Cardiac muscle cell (in vitro differentiated cells and primary cell): ENCODE results near the gene CCDC186. TPM values are rescaled to one million over a fixed set of nuclear protein-coding genes. Genes with fewer than 3 reads are reported as not detected.

ENCODE experiments used
- DNase-seq, 2 donors: peaks; one replicate each; pipeline versions ENCODE4 v3.0.0 to v3.0.0-alpha.2; 2010 to 2017; ENCODE audit warnings: low read depth in 1 of 2, low spot score in 1 of 2
- H3K27ac ChIP-seq: fragments of 200-600 bp; sonication (generic); 2 replicates; pipeline ENCODE4 v1.5.1; 2016
- H3K27me3 ChIP-seq: fragments of 200-600 bp; sonication (generic); 2 replicates; pipeline ENCODE4 v1.6.0; 2016; ENCODE audit warnings: control low read depth
- H3K36me3 ChIP-seq: fragments of 200-600 bp; sonication (generic); 2 replicates; pipeline ENCODE4 v1.5.1; 2016; ENCODE audit warnings: control low read depth
- H3K4me1 ChIP-seq: fragments of 200-600 bp; sonication (generic); 2 replicates; pipeline ENCODE4 v1.8.1; 2017; ENCODE audit warnings: low read depth, mild to moderate bottlenecking, mixed run types
- H3K4me3 ChIP-seq: fragments of 200-600 bp; sonication (generic); 2 replicates; pipeline ENCODE4 v1.5.1; 2016; ENCODE audit warnings: mild to moderate bottlenecking
- H3K9me3 ChIP-seq: fragments of 200-600 bp; sonication (generic); 2 replicates; pipeline ENCODE4 v1.5.1; 2017; ENCODE audit warnings: low read depth, mild to moderate bottlenecking, control low read depth
- CTCF ChIP-seq: IDR thresholded peaks from 2 replicates; pipeline ENCODE4 v1.5.1; 2012; ENCODE audit warnings: low read depth, mild to moderate bottlenecking, low read length
- polyA plus RNA-seq: library from polyadenylated mRNA; unstranded; fragments of >200 nt; fragmentation: Nextera tagmentation; extraction: Ambion mirVana; gene quantifications from 2 replicates; pipeline ENCODE4 v1.2.1, GENCODE V29; 2016
- total RNA-seq: library from RNA; depleted of rRNA; stranded (reverse); fragments of >200 nt; gene quantifications from 2 replicates; pipeline ENCODE4 v1.2.3, GENCODE V29; 2016

The CCDC186 gene
- total and polyA plus RNA-seq, 2 experiments from 2014 or later, result 8.7 to 10.8 TPM

DNA sequence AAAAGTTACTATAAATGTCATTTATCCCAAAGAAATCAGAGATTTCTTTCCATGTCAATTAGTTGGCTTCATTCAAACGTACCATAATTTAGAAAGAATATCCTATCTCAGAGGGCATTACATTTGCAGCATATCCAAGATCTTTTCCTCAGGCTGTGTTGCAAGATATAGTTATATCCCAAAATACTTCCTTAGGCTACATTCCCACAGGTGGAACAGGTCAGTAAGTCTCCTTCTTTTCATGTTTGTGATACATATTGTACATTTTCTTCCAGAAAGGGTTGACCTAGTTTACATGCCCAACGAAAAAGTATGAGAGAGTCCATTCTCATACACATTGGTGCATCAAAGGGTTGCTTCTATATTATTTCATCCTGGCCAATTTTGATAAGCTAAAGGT lies 38.1 kb upstream of the CCDC186 start:
- Histone ChIP-seq H3K9me3 (no peaks in the 10 kb centered on the region), H3K27ac (no peak overlapping the region), H3K36me3 (no peaks in the 10 kb centered on the region), H3K4me1 (no peaks in the 10 kb centered on the region), H3K4me3 (no peak overlapping the region), H3K27me3 (no peaks in the 10 kb centered on the region)
- DNase-seq, result no peak
- no peak for TF ChIP-seq CTCF

DNA sequence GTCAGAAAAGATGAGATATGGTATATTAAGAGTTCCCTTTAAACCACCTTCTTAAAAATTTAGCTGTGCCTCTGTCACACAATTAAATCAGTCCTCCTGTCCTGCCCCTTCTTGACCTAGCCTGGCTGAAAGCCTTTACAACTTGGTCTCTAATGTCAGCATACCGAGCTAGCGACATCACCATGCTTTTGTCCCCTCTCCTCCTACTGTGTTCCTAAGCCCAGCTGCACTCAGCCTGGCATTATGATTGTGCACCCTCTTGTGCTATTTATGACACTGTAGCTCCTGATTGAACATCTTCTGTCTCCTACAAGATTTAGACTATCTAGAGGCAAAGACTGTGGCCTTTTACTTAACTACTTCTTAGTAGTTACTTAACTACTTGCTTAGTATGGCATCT lies 34.3 kb upstream of the CCDC186 start:
- no peak for TF ChIP-seq CTCF
- Histone ChIP-seq H3K4me1 (no peaks in the 10 kb centered on the region), H3K9me3 (no peaks in the 10 kb centered on the region), H3K27me3 (no peaks in the 10 kb centered on the region), H3K4me3 (no peak overlapping the region), H3K36me3 (no peaks in the 10 kb centered on the region), H3K27ac (no peak overlapping the region)
- peak in 1 of 2 donors; percentile 8 for DNase-seq

DNA sequence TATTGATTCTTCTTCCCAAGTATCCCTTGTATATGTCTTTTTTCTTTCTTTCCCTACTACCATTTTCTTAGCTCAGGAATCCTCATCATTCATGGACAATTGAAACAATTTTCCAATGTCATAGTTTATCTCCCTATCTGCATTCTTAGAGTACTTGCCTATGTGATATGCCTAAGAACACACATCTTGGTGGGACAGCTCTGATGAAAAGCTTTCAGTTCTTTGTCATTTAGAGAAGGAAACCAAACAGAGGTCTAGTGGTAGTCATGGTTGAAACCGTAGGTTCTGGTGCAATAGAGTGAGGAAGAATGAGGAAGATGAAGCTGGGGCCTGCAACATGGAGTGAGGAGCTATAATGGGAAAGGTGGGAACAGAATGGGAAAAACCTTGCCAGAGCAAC lies 33.3 kb upstream of the CCDC186 start:
- no peak for DNase-seq
- no peak for TF ChIP-seq CTCF
- no peaks in the 10 kb centered on the region for H3K36me3 ChIP-seq

GRCh38 chr10:114206902-114207301 lies 32.9 kb upstream of the CCDC186 start:
- Histone ChIP-seq H3K4me1 (no peaks in the 10 kb centered on the region), H3K4me3 (no peak overlapping the region), H3K9me3 (no peaks in the 10 kb centered on the region), H3K27me3 (no peaks in the 10 kb centered on the region), H3K36me3 (no peaks in the 10 kb centered on the region), H3K27ac (no peak overlapping the region)
- no peak for DNase-seq
- no peak for TF ChIP-seq CTCF

More for the DNA sequence above, 33.3 kb upstream of the CCDC186 start:
- Histone ChIP-seq H3K27me3 (no peaks in the 10 kb centered on the region), H3K9me3 (no peaks in the 10 kb centered on the region), H3K4me1 (no peaks in the 10 kb centered on the region), H3K27ac (no peak overlapping the region), H3K4me3 (no peak overlapping the region)

GRCh38 chr10:114202812-114203211 lies 28.8 kb upstream of the CCDC186 start:
- TF ChIP-seq CTCF, result no peak
- no peak overlapping the region for H3K4me3 ChIP-seq
- H3K27ac ChIP-seq, result no peak overlapping the region
- no peaks in the 10 kb centered on the region for H3K36me3 ChIP-seq
- no peaks in the 10 kb centered on the region for H3K4me1 ChIP-seq
- DNase-seq, result no peak
- H3K9me3 ChIP-seq, result no peaks in the 10 kb centered on the region
- peaks cover 5% of the 10 kb centered on the region for H3K27me3 ChIP-seq

DNA sequence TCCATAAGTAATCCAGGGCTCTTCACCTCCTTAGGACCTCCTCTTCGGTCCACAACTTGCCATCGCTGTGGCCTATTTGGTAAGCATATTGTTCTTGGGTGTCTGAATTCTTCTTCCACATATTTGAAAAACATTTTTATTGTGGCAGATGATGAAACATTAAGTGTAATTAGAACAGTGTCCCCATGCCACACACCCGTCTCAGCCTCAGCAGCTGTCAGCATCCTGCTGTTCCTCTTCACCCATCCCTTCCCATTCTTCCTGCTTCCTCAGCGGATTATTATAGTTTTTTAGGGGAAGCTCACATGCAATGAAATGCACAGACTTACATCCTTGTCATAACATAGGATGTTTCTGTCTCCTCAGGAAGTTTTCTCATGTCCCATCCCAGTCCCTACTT lies 25.2 kb upstream of the CCDC186 start:
- Histone ChIP-seq H3K27ac (no peak overlapping the region), H3K4me3 (no peak overlapping the region), H3K9me3 (no peaks in the 10 kb centered on the region), H3K27me3 (peaks cover 5% of the 10 kb centered on the region), H3K36me3 (no peaks in the 10 kb centered on the region), H3K4me1 (no peaks in the 10 kb centered on the region)
- TF ChIP-seq CTCF, result no peak
- DNase-seq, result no peak
